ENCODE results near the gene ATP1A3. TPM values are rescaled to one million over a fixed set of nuclear protein-coding genes. Genes with fewer than 3 reads are reported as not detected.

The ATP1A3 gene
- total RNA-seq, 2 donors from 2014 or later, result 81.4 to 223 TPM

- H3K27me3 ChIP-seq, result peaks cover 26 to 73% of the 10 kb centered on the region in 2 donors
- H3K4me3 ChIP-seq, result peak within 1 kb of the TSS; percentile 22 to 52
- no peaks in the 10 kb centered on the region for H3K9me3 ChIP-seq
- H3K36me3 ChIP-seq, result no peaks in the 10 kb centered on the region
- no peak for TF ChIP-seq CTCF (IDR thresholded peaks at IDR 0.05)
- DNase-seq (ENCODE audit: low spot score), result no peak
- no peak within 1 kb of the TSS for H3K27ac ChIP-seq
- peaks cover 0 to 22% of the 10 kb centered on the region in 2 donors for H3K4me1 ChIP-seq
Observed at GRCh38 chr19:41928221-41928683, 65.8 kb downstream of the ATP1A3 start, which contains the start of gene ERFL. TSS of gene ERFL (minus strand) at chr19:41928449. CDS start at chr19:41912919, 15,530 bp downstream.

- Histone ChIP-seq H3K9me3 (no peaks in the 10 kb centered on the region), H3K4me3 (peak overlapping the region; percentile 22 to 52), H3K27ac (no peak overlapping the region), H3K4me1 (peaks cover 0 to 18% of the 10 kb centered on the region in 2 donors), H3K36me3 (no peaks in the 10 kb centered on the region), H3K27me3 (peaks cover 30 to 76% of the 10 kb centered on the region in 2 donors)
- no peak for DNase-seq (ENCODE audit: low spot score)
- no peak for TF ChIP-seq CTCF (IDR thresholded peaks at IDR 0.05)
Observed at GRCh38 chr19:41927497-41928192, 66.4 kb downstream of the ATP1A3 start.

- no peak for DNase-seq (ENCODE audit: low spot score)
- H3K4me1 ChIP-seq, result peaks cover 0 to 18% of the 10 kb centered on the region in 2 donors
- no peaks in the 10 kb centered on the region for H3K36me3 ChIP-seq
- TF ChIP-seq CTCF (IDR thresholded peaks at IDR 0.05), result no peak
- H3K4me3 ChIP-seq, result no peak overlapping the region
- peaks cover 30 to 76% of the 10 kb centered on the region in 2 donors for H3K27me3 ChIP-seq
- H3K27ac ChIP-seq, result no peak overlapping the region
- H3K9me3 ChIP-seq, result no peaks in the 10 kb centered on the region
Observed at GRCh38 chr19:41926763-41927496, 67.1 kb downstream of the ATP1A3 start.

GRCh38 chr19:41926028-41926762 lies 67.8 kb downstream of the ATP1A3 start:
- Histone ChIP-seq H3K4me3 (no peak overlapping the region), H3K9me3 (no peaks in the 10 kb centered on the region), H3K27me3 (peaks cover 26 to 74% of the 10 kb centered on the region in 2 donors), H3K4me1 (peaks cover 0 to 18% of the 10 kb centered on the region in 2 donors), H3K27ac (no peak overlapping the region), H3K36me3 (no peaks in the 10 kb centered on the region)
- TF ChIP-seq CTCF (IDR thresholded peaks at IDR 0.05), result no peak
- DNase-seq (ENCODE audit: low spot score), result no peak

GRCh38 chr19:41925208-41926003 lies 68.6 kb downstream of the ATP1A3 start:
- H3K4me3 ChIP-seq, result no peak overlapping the region
- H3K9me3 ChIP-seq, result no peaks in the 10 kb centered on the region
- no peak overlapping the region for H3K27ac ChIP-seq
- peaks cover 0 to 18% of the 10 kb centered on the region in 2 donors for H3K4me1 ChIP-seq
- H3K27me3 ChIP-seq, result peaks cover 26 to 67% of the 10 kb centered on the region in 2 donors
- H3K36me3 ChIP-seq, result no peaks in the 10 kb centered on the region
- no peak for DNase-seq (ENCODE audit: low spot score)
- TF ChIP-seq CTCF (IDR thresholded peaks at IDR 0.05), result no peak

Measured in right atrium auricular region (tissue), 2 donors.